HG03575 (cell line): ENCODE results near the gene PTH2R.
"Not testable (repeated sequence)": the region's sequence is repeated elsewhere in the genome, so short reads cannot be mapped to it uniquely, and the experiment has no call there.

Experiments
- ATAC-seq: cut with Tn5 transposase; IDR thresholded peaks from one replicate; pipeline ENCODE4 v1.9.1; 2021; ENCODE audit not compliant: unreplicated experiment, insufficient number of reproducible peaks, low FRiP score; ENCODE audit errors: extremely low read depth

The PTH2R gene

GRCh38 chr2:208525165-208525564 is 118.6 kb downstream of the PTH2R start:
- not testable (repeated sequence) for ATAC-seq

DNA sequence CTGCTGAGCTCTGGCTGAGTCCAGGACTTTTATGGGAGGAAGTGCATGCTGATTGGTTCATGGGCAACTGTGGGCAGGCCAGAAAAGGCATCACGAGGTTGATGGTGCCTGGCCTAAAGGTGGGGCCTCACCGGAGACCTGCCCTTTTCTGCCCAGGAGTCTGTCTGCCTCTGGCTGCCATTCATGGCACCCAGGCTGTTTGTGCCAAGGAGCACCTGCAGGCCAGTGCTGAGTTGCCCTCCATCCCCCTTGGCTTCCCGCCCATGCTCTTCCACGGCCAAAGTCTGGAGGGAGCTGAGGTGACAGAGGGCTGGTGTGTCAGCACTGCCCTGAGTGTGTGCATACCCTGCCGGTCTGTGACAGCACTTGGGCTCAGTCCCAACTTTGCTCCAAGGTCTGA is 123.2 kb downstream of the PTH2R start:
- ATAC-seq = no peak

GRCh38 chr2:208531361-208531760 is 124.8 kb downstream of the PTH2R start:
- no peak for ATAC-seq

DNA sequence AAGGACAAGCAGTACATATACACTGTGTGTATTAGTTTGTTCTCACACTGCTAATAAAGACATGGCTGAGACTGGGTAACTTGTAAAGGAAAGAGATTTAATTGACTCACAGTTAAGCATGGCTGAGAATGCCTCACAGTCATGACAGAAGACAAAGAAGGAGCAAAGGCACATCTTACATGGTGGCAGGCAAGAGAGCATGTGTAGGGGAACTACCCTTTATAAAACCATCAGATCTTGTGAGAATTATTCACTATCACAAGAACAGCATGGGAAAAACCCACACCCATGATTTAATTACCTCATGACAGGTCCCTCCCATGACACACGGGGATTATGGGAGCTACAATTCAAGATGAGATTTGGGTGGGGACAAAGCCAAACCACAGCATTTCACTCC is 129.0 kb downstream of the PTH2R start:
- ATAC-seq = not testable (repeated sequence)

DNA sequence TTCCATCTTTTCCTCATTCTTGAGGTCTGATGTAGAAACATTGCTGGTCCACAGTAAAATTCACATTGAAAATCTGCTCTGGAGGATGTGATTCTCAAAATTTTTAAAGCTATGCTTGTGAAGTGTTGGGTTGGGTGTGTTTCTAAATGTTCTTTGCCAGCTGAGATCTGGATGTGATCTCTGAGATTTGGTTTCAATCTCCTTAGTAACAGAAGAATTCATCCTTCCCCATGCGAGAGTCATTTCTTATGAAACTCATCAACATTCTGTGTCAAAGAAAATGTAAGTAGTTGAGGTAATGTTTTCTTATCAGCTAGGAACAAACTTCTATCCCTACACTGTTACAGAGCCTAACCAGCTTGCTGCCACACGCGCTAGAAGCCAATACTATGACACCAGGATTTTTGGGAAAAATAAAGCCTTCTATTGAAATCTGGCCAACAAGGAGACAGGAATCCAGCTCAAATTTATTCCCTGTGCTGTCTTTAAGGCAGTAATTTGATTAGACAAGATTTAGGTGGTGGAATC is 134.9 kb downstream of the PTH2R start:
- ATAC-seq = no peak

DNA sequence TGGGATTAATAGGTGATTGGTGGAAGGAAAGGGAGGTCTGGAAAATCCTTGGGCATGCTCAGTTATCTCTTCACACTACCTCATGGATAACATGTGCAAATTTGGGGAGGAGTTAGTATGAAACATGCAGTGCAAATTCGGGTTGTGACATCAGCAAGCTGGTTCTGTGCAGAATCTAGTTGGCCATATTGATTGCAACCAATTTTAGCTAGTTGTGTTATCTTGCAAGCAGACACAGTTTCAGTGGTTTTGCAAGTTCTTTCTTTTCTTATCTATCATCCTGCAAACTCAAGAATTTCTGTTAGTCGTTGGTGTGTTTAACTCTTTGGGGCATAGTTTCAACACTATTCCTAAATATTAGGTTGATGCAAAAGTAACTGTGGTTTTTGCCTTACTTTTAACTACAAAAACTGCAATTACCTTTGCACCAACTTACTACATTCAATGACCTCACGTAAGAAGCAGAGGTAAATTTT is 135.4 kb downstream of the PTH2R start:
- ATAC-seq = no peak

DNA sequence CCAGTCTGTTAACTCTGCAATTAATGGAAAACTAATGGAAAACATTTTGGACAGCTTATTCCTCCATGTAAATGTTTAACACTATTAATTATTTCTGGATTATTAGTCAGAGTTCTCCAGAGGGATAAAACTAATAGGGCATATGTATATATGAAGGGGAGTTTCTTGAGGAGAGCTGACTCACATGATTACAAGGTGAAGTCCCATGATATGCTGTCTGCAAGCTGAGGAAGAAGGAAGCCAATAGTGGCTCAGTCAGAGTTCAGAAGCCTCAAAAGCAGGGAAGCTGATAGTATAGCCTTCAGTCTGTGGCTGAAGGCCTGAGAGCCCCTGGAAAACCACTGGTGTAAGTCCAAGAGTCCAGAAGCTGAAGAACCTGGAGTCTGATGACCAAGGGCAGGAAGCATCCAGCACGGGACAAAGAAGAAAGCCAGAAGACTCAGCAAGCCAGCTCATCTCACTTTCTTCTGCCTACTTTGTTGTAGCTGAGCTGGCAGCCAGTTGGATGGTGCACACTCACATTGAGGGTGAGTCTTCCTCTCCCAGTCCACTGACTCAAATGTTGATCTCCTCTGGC is 136.0 kb downstream of the PTH2R start:
- no peak for ATAC-seq
